Panc1 (cell line): Measurements from ENCODE around the gene IL16. TPM values are rescaled to one million over a fixed set of nuclear protein-coding genes. Genes with fewer than 3 reads are reported as not detected.

Experiments used
- ATAC-seq: fragments of 200-7000 bp; cut with Tn5 transposase; 2 replicates; pipeline ENCODE4 v1.9.1; 2020; ENCODE audit warnings: mild to moderate bottlenecking, moderate library complexity
- BruUV-seq: library from RNA; stranded (reverse); fragments of 400-500 nt; replicated peaks from 2 replicates; lab custom pipeline; 2021; lab: Mats Ljungman, UMichigan
- CTCF ChIA-PET: fragments of 300-600 bp; sonication (Branson Sonifier 250); formaldehyde crosslinking; loops from one replicate; lab custom pipeline; 2022; ENCODE audit warnings: antibody characterized with exemption; lab: Charles Lee
- POLR2A ChIA-PET: fragments of 300-600 bp; sonication (Branson Sonifier 250); formaldehyde crosslinking; loops from one replicate; lab custom pipeline; 2022; ENCODE audit warnings: antibody characterized with exemption; lab: Charles Lee
- DNase-seq: peaks from one replicate; pipeline ENCODE4 v3.0.0-alpha.2; 2010; ENCODE audit warnings: low read depth, low spot score
- H3K27ac ChIP-seq: 2 replicates; pipeline ENCODE4 v1.5.1; 2011; ENCODE audit warnings: mild to moderate bottlenecking, low read length, inconsistent platforms
- H3K27me3 ChIP-seq: fragments of 200-500 bp; sonication (Bioruptor generic); 2 replicates; pipeline ENCODE4 v1.6.0; 2014; ENCODE audit warnings: low read length, inconsistent platforms; ENCODE audit not compliant: control insufficient read depth, insufficient read depth
- H3K36me3 ChIP-seq: fragments of 200-500 bp; sonication (Bioruptor generic); 2 replicates; pipeline ENCODE4 v1.5.1; 2014; ENCODE audit warnings: inconsistent platforms, mild to moderate bottlenecking, low read length, moderate library complexity; ENCODE audit not compliant: control insufficient read depth, insufficient read depth
- H3K4me1 ChIP-seq: 2 replicates; pipeline ENCODE4 v1.5.1; 2011; ENCODE audit warnings: inconsistent platforms, mild to moderate bottlenecking, low read length, moderate library complexity; ENCODE audit not compliant: control insufficient read depth, insufficient read depth
- H3K4me3 ChIP-seq, 2 experiments: 2 replicates each; pipeline ENCODE4 v1.5.1; 2011 to 2012; ENCODE audit warnings: low read depth in 2 of 2, low read length in 2 of 2, mild to moderate bottlenecking in 2 of 2, inconsistent platforms in 1 of 2, moderate library complexity in 1 of 2
- H3K9me3 ChIP-seq: fragments of 200-500 bp; sonication (Bioruptor generic); 2 replicates; pipeline ENCODE4 v1.5.1; 2014; ENCODE audit warnings: low read depth, mild to moderate bottlenecking, inconsistent platforms, low read length, moderate library complexity; ENCODE audit not compliant: control insufficient read depth, insufficient read depth
- CTCF ChIP-seq: fragments of 450-650 bp; IDR thresholded peaks from 2 replicates; pipeline ENCODE4 v1.5.1; 2017; ENCODE audit warnings: mild to moderate bottlenecking
- POLR2AphosphoS5 ChIP-seq: IDR thresholded peaks from 2 replicates; pipeline ENCODE4 v1.6.1; 2012; ENCODE audit warnings: mild to moderate bottlenecking, low read depth, low read length, moderate library complexity
- REST ChIP-seq, 2 experiments: IDR thresholded peaks; 2 replicates each; pipeline ENCODE4 v1.6.1; 2011 to 2012; ENCODE audit warnings: low read depth in 2 of 2, control low read depth in 1 of 2, low read length in 1 of 2, mild to moderate bottlenecking in 1 of 2, moderate library complexity in 1 of 2; ENCODE audit not compliant: insufficient read depth in 1 of 2
- SIN3A ChIP-seq: IDR thresholded peaks from 2 replicates; pipeline ENCODE4 v1.6.1; 2012; ENCODE audit warnings: low read depth, mild to moderate bottlenecking, low read length, moderate library complexity, borderline replicate concordance; ENCODE audit not compliant: insufficient read depth
- TCF7L2 ChIP-seq: IDR thresholded peaks from 2 replicates; pipeline ENCODE4 v1.6.1; 2011; ENCODE audit warnings: mild to moderate bottlenecking, low read depth, low read length, inconsistent platforms
- in situ Hi-C: cut with HindIII; loops from 2 replicates; pipeline ENCODE4 v1.10.0; 2016; ENCODE audit warnings: low sequenced_read_pairs, low pct_unique_long_range_greater_than_20kb
- intact Hi-C: fragments of 100-400 bp; cut with micrococcal nuclease; formaldehyde crosslinking; loops from one replicate; pipeline ENCODE4 v1.10.0; 2022; ENCODE audit not compliant: unreplicated experiment
- total RNA-seq: library from RNA; stranded (reverse); gene quantifications from one replicate; pipeline ENCODE4 v1.2.1, GENCODE V29; 2021; ENCODE audit not compliant: unreplicated experiment

The IL16 gene
- total RNA-seq, 1 experiment from 2014 or later, result 1.0 TPM

- intact Hi-C loops, result loop anchor here (1.0 to 2.0 kb wide), 2 partner anchors 101 to 111 kb away; no protein-coding TSS in a partner anchor
- Histone ChIP-seq H3K36me3 (no peaks in the 10 kb centered on the region), H3K27ac (no peak overlapping the region), H3K27me3 (no peaks in the 10 kb centered on the region), H3K4me3 (no peak overlapping the region), H3K9me3 (no peaks in the 10 kb centered on the region), H3K4me1 (no peaks in the 10 kb centered on the region)
- no TSS peak for BruUV-seq
- in situ Hi-C loops, result no loop called here
- ChIA-PET POLR2A (interaction anchor here (0.6 kb wide), 1 partner anchor 118 kb away, joined by 3 read pairs; no protein-coding TSS in a partner anchor), CTCF (interaction anchor here (0.7 to 3.0 kb wide), 6 partner anchors 9 to 245 kb away, joined by 3 to 48 read pairs (median 4); partner anchors contain the start of gene STARD5)
- TF ChIP-seq CTCF (peak; percentile 76), TCF7L2 (no peak), POLR2AphosphoS5 (no peak), REST (IDR thresholded peaks at IDR 0.05; ENCODE audit: insufficient read depth in 1 of 2, low read depth in 2 of 2, low read length in 1 of 2) (no peak), SIN3A (no peak)
- DNase-seq (peak; percentile 25), ATAC-seq (peak; percentile 73)
These were observed 41.1 kb upstream of the IL16 start for GRCh38 chr15:81155375-81156218.

GRCh38 chr15:81156324-81156723 is 40.4 kb upstream of the IL16 start:
- no peaks in the 10 kb centered on the region for H3K36me3 ChIP-seq
- POLR2A ChIA-PET, result no interaction called here
- in situ Hi-C loops, result no loop called here
- no peaks in the 10 kb centered on the region for H3K27me3 ChIP-seq
- no peak overlapping the region for H3K4me3 ChIP-seq
- no peak overlapping the region for H3K27ac ChIP-seq
- intact Hi-C loops, result no loop called here
- BruUV-seq, result no TSS peak
- TF ChIP-seq POLR2AphosphoS5, result no peak
- no peak for TF ChIP-seq TCF7L2
- TF ChIP-seq CTCF, result no peak
- no peak for TF ChIP-seq SIN3A
- CTCF ChIA-PET, result interaction anchor here (0.8 to 3.0 kb wide), 5 partner anchors 8 to 244 kb away, joined by 3 to 48 read pairs (median 4); partner anchors contain the start of gene STARD5
- DNase-seq (no peak), ATAC-seq (no peak)
- H3K9me3 ChIP-seq, result no peaks in the 10 kb centered on the region
- no peaks in the 10 kb centered on the region for H3K4me1 ChIP-seq
